Measurements from ENCODE around the gene C9orf78.

DNA sequence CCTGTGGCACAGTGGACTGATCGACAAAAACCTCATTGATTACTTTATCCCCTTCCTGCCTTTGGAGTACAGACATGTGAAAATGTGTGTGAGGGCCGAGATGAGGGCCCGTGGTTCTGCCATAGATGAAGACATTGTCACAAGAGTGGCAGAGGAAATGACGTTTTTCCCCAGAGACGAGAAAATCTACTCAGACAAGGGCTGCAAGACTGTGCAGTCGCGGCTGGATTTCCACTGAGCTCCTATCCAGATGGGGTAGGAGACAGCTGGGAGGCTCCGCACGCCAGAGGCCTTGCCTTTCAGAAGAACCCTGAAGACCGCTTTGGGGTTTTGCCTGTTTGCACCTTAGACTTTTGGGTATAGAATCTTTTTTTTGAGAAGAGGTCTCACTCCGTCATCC, 25.7 kb downstream of the C9orf78 start:
- TF ChIP-seq EP300 (IDR thresholded peaks at IDR 0.05; ENCODE audit: borderline replicate concordance) (no peak), NFIC (IDR thresholded peaks at IDR 0.05) (no peak)
- TF ChIP-seq, protein P1, sequence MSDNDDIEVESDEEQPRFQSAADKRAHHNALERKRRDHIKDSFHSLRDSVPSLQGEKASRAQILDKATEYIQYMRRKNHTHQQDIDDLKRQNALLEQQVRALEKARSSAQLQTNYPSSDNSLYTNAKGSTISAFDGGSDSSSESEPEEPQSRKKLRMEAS (IDR thresholded peaks at IDR 0.05) = no peak

Measured in Ishikawa (cell line).